Measurements from ENCODE around the gene ARVCF. TPM values are rescaled to one million over a fixed set of nuclear protein-coding genes. Genes with fewer than 3 reads are reported as not detected.

Gene ARVCF
- total RNA-seq, 1 donor from 2014 or later: 19.2 TPM

GRCh38 chr22:20063271-20064139 lies 46.9 kb upstream of the ARVCF start:
- TF ChIP-seq, protein P1, sequence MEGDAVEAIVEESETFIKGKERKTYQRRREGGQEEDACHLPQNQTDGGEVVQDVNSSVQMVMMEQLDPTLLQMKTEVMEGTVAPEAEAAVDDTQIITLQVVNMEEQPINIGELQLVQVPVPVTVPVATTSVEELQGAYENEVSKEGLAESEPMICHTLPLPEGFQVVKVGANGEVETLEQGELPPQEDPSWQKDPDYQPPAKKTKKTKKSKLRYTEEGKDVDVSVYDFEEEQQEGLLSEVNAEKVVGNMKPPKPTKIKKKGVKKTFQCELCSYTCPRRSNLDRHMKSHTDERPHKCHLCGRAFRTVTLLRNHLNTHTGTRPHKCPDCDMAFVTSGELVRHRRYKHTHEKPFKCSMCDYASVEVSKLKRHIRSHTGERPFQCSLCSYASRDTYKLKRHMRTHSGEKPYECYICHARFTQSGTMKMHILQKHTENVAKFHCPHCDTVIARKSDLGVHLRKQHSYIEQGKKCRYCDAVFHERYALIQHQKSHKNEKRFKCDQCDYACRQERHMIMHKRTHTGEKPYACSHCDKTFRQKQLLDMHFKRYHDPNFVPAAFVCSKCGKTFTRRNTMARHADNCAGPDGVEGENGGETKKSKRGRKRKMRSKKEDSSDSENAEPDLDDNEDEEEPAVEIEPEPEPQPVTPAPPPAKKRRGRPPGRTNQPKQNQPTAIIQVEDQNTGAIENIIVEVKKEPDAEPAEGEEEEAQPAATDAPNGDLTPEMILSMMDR (IDR thresholded peaks at IDR 0.05; ENCODE audit: insufficient read depth, low read length, severe bottlenecking): no peak
- DNase-seq (ENCODE audit: low read depth): no peak
- no peak overlapping the region for H3K4me3 ChIP-seq (ENCODE audit: low read depth, low read length)
- no peak for FAIRE-seq
- H3K27me3 ChIP-seq (ENCODE audit: control insufficient read depth, insufficient read depth, low read length): no peaks in the 10 kb centered on the region
- H3K36me3 ChIP-seq (ENCODE audit: control insufficient read depth, insufficient read depth, low read length): peaks cover 7% of the 10 kb centered on the region

DNA sequence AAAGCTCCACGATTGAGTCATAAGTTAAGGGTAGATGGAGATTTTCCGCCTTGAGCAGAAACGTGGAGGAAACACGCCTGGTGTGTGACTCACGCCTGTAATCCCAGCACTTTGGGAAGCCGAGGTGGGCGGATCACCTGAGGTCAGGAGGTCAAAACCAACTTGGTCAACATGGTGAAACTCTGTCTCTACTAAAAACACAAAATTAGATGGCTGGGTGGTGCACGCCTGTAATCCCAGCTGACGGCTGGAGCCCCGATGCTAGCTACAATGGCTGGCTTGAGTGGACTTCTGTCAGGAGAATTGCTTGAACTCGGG lies 46.1 kb upstream of the ARVCF start:
- FAIRE-seq (peak; percentile 90), DNase-seq (ENCODE audit: low read depth) (peak; percentile 91)
- Histone ChIP-seq H3K27me3 (ENCODE audit: control insufficient read depth, insufficient read depth, low read length) (no peaks in the 10 kb centered on the region), H3K36me3 (ENCODE audit: control insufficient read depth, insufficient read depth, low read length) (peaks cover 7% of the 10 kb centered on the region), H3K4me3 (ENCODE audit: low read depth, low read length) (no peak overlapping the region)
- TF ChIP-seq, protein P1 (IDR thresholded peaks at IDR 0.05; ENCODE audit: insufficient read depth, low read length, severe bottlenecking): no peak

DNA sequence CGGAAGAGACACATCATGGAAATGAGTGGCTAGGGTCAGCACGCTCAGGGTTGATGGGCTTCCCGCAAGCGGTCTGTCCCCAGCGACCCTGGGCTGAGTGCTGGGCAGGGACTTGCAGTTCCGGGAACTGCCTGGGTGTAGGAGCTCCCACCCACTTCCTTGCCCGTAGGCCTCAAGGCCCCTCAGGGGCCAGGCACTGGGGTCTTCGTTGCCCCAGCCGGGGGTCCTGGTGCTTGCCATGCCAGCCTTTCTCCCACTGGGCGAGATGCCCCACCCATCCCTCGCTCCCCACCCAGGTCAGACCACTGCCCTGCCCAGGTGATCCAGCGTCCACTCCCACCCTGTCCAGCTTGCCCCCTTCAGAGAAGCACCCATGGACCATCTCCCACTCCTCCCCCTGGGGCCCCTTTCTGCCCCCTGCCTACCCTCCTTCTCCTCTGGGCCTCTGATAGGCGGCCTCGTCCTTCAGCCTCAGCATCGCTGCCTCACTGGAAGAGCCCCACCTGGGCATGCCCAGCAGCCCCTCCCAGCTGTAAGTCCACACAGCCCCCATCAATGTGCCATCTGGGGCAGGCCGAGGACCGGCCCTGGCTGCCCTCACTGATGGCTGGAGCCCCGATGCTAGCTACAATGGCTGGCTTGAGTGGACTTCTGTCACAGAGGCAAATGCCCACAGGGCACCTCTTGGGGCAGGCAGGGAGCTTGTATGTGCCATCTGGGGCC lies 45.6 kb upstream of the ARVCF start:
- no peak for DNase-seq (ENCODE audit: low read depth)
- FAIRE-seq: no peak
- no peak overlapping the region for H3K4me3 ChIP-seq (ENCODE audit: low read depth, low read length)
- peaks cover 7% of the 10 kb centered on the region for H3K36me3 ChIP-seq (ENCODE audit: control insufficient read depth, insufficient read depth, low read length)
- TF ChIP-seq, protein P1 (IDR thresholded peaks at IDR 0.05; ENCODE audit: insufficient read depth, low read length, severe bottlenecking): no peak
- H3K27me3 ChIP-seq (ENCODE audit: control insufficient read depth, insufficient read depth, low read length): no peaks in the 10 kb centered on the region

- Histone ChIP-seq H3K4me3 (ENCODE audit: low read depth, low read length) (no peak overlapping the region), H3K27me3 (ENCODE audit: control insufficient read depth, insufficient read depth, low read length) (no peaks in the 10 kb centered on the region), H3K36me3 (ENCODE audit: control insufficient read depth, insufficient read depth, low read length) (peaks cover 7% of the 10 kb centered on the region)
- FAIRE-seq (peak; percentile 68), DNase-seq (ENCODE audit: low read depth) (peak; percentile 15)
- TF ChIP-seq, protein P1 (IDR thresholded peaks at IDR 0.05; ENCODE audit: insufficient read depth, low read length, severe bottlenecking): no peak
Measured at GRCh38 chr22:20061481-20061861, 44.8 kb upstream of the ARVCF start.

GRCh38 chr22:20060700-20061480 lies 44.3 kb upstream of the ARVCF start:
- Histone ChIP-seq H3K27me3 (ENCODE audit: control insufficient read depth, insufficient read depth, low read length) (no peaks in the 10 kb centered on the region), H3K36me3 (ENCODE audit: control insufficient read depth, insufficient read depth, low read length) (peaks cover 8% of the 10 kb centered on the region), H3K4me3 (ENCODE audit: low read depth, low read length) (no peak overlapping the region)
- TF ChIP-seq, protein P1 (IDR thresholded peaks at IDR 0.05; ENCODE audit: insufficient read depth, low read length, severe bottlenecking): peak; percentile 15
- FAIRE-seq: peak; percentile 23
- DNase-seq (ENCODE audit: low read depth): no peak
